Stomach (tissue), 9 donors: ENCODE results near the gene ADNP. TPM values are rescaled to one million over a fixed set of nuclear protein-coding genes. Genes with fewer than 3 reads are reported as not detected.

ENCODE experiments used
- DNase-seq, 2 donors: peaks; one replicate each; pipeline versions ENCODE4 v3.0.0 to v3.0.0-alpha.2; 2013 to 2019
- H3K27ac ChIP-seq, 5 donors: fragments of 200-600 bp in 4 of 5; sonication (generic) in 4 of 5; one replicate each; pipeline ENCODE4 v1.5.1; 2013 to 2019; ENCODE audit warnings: mild to moderate bottlenecking in 1 of 5, moderate library complexity in 1 of 5
- H3K27me3 ChIP-seq, 3 donors: fragments of 200-600 bp; sonication (generic); one replicate each; pipeline ENCODE4 v1.5.1; 2017 to 2019; ENCODE audit warnings: mixed run types in 1 of 3
- H3K36me3 ChIP-seq, 4 donors: fragments of 200-600 bp; sonication (generic); 1 replicate in 3 of 4; 2 replicates in 1 of 4; pipeline ENCODE4 v1.5.1; 2016 to 2019
- H3K4me1 ChIP-seq, 4 donors: fragments of 200-600 bp; sonication (generic); one replicate each; pipeline ENCODE4 v1.5.1; 2016 to 2019
- H3K4me3 ChIP-seq, 4 donors: fragments of 200-600 bp; sonication (generic) in 3 of 4; one replicate each; pipeline ENCODE4 v1.5.1; 2016 to 2019; ENCODE audit warnings: mild to moderate bottlenecking in 1 of 4
- H3K9me3 ChIP-seq, 4 donors: fragments of 200-600 bp; sonication (generic); one replicate each; pipeline ENCODE4 v1.5.1; 2016 to 2019
- CTCF ChIP-seq, 7 experiments: fragments of 450-650 bp in 4 of 7; fragments of 200-600 bp in 3 of 7; sonication (generic) in 3 of 7; IDR thresholded peaks; one replicate each; pipeline ENCODE4 v1.5.1; 2016 to 2019; ENCODE audit warnings: antibody characterized with exemption in 7 of 7, control low read depth in 2 of 7, mild to moderate bottlenecking in 1 of 7
- EP300 ChIP-seq: sonication (generic); formaldehyde crosslinking; IDR thresholded peaks from one replicate; pipeline ENCODE4 v1.6.1; 2017; ENCODE audit warnings: antibody characterized with exemption
- POLR2A ChIP-seq, 4 donors: fragments of 450-650 bp; IDR thresholded peaks; one replicate each; pipeline ENCODE4 v1.6.1; 2016; ENCODE audit warnings: antibody characterized with exemption in 4 of 4, control low read depth in 2 of 4, mild to moderate bottlenecking in 1 of 4, moderate library complexity in 1 of 4
- POLR2AphosphoS5 ChIP-seq, 3 donors: sonication (generic); formaldehyde crosslinking; IDR thresholded peaks; one replicate each; pipeline ENCODE4 v1.6.1; 2016; ENCODE audit warnings: antibody characterized with exemption in 3 of 3
- WGBS, 5 donors: extraction: QIAGEN DNeasy Blood & Tissue Kit in 3 of 5; methylation state at CpG; one replicate each; pipeline versions ENCODE4 v1.1.5 to v1.1.7; 2013 to 2018; 5-methylcytosine and 5-hydroxymethylcytosine counted together
- intact Hi-C: fragments of 100-400 bp; cut with DNase I; formaldehyde crosslinking; loops from one replicate; pipeline ENCODE4 v1.15.1; 2023; ENCODE audit warnings: low total_unique reads
- polyA plus RNA-seq, 3 donors: library from polyadenylated mRNA; stranded (reverse); fragments of 200-250 nt; gene quantifications; one replicate each; pipeline ENCODE4 v1.2.3, GENCODE V29; 2013
- total RNA-seq, 5 donors: library from RNA; depleted of rRNA; stranded (reverse); fragments of >200 nt; gene quantifications; one replicate each; pipeline versions ENCODE4 v1.1.0 to v1.2.3, GENCODE V29; 2014 to 2016
- donor health status: healthy with polysubstance abuse.
- donor health status: Bipolar disorder and iron deficiency.
- donor health status: healthy.

The ADNP gene
- total and polyA plus RNA-seq, 8 donors: 19.9 to 67.4 (median 48.5) TPM

GRCh38 chr20:50957798-50958614, 26.8 kb upstream of the ADNP start, which contains the start of gene DPM1:
Gene DPM1, minus strand, starts transcription at chr20:50958532. Its CDS starts 9 bp downstream, at chr20:50958523.
- peak; percentile 89 to 96 for DNase-seq
- peaks cover 35 to 72% (median 58%) of the 10 kb centered on the region in 4 donors for H3K4me1 ChIP-seq
- H3K27me3 ChIP-seq: no peaks in the 10 kb centered on the region
- peak within 1 kb of the TSS; percentile 86 to 94 (median 93) for H3K27ac ChIP-seq
- TF ChIP-seq CTCF (IDR thresholded peaks at IDR 0.05): no peak
- TF ChIP-seq POLR2AphosphoS5 (IDR thresholded peaks at IDR 0.05): peak; percentile 89 to 96 (median 95)
- TF ChIP-seq POLR2A (IDR thresholded peaks at IDR 0.05): peak in 2 of 4 donors; percentile 48 to 51
- TF ChIP-seq EP300: no peak
- 0 to 1% (median 1%) methylated on average over 42 to 52 of the region's 52 CpGs for WGBS, 5 donors
- H3K36me3 ChIP-seq: peaks cover 15 to 41% (median 31%) of the 10 kb centered on the region in 4 donors
- intact Hi-C loops: no loop called here
- H3K4me3 ChIP-seq: peak within 1 kb of the TSS; percentile 91 to 100 (median 94)
- H3K9me3 ChIP-seq: no peaks in the 10 kb centered on the region

GRCh38 chr20:50957276-50957675, 26.0 kb upstream of the ADNP start:
- WGBS, 5 donors: 10 to 17% (median 13%) methylated on average over 7 of the region's 7 CpGs
- Histone ChIP-seq H3K27ac (peak overlapping the region in 3 of 5 donors; percentile 90 to 94 (median 93)), H3K9me3 (no peaks in the 10 kb centered on the region), H3K4me1 (peaks cover 35 to 66% (median 53%) of the 10 kb centered on the region in 4 donors), H3K4me3 (peak overlapping the region; percentile 91 to 100 (median 94)), H3K36me3 (peaks cover 15 to 44% (median 34%) of the 10 kb centered on the region in 4 donors), H3K27me3 (no peaks in the 10 kb centered on the region)
- TF ChIP-seq POLR2AphosphoS5 (IDR thresholded peaks at IDR 0.05): no peak
- TF ChIP-seq CTCF (IDR thresholded peaks at IDR 0.05): no peak
- TF ChIP-seq POLR2A (IDR thresholded peaks at IDR 0.05): no peak
- no peak for TF ChIP-seq EP300
- DNase-seq: no peak
- intact Hi-C loops: no loop called here

GRCh38 chr20:50953821-50954220, 22.6 kb upstream of the ADNP start:
- no peak for DNase-seq
- intact Hi-C loops: no loop called here
- H3K36me3 ChIP-seq: peaks cover 28 to 63% (median 62%) of the 10 kb centered on the region in 4 donors
- peaks cover 23 to 38% (median 31%) of the 10 kb centered on the region in 4 donors for H3K4me1 ChIP-seq
- no peak overlapping the region for H3K4me3 ChIP-seq
- no peaks in the 10 kb centered on the region for H3K9me3 ChIP-seq
- TF ChIP-seq EP300: no peak
- H3K27me3 ChIP-seq: no peaks in the 10 kb centered on the region
- H3K27ac ChIP-seq: no peak overlapping the region

- Histone ChIP-seq H3K9me3 (no peaks in the 10 kb centered on the region), H3K36me3 (peaks cover 34 to 69% (median 68%) of the 10 kb centered on the region in 4 donors), H3K4me1 (peaks cover 23 to 38% (median 31%) of the 10 kb centered on the region in 4 donors), H3K27ac (no peak overlapping the region), H3K4me3 (no peak overlapping the region), H3K27me3 (no peaks in the 10 kb centered on the region)
- no peak for DNase-seq
- TF ChIP-seq EP300 (no peak), POLR2A (IDR thresholded peaks at IDR 0.05) (no peak), CTCF (IDR thresholded peaks at IDR 0.05) (no peak), POLR2AphosphoS5 (IDR thresholded peaks at IDR 0.05) (no peak)
- WGBS, 5 donors: 89 to 94% (median 91%) methylated on average over 2 of the region's 2 CpGs
- intact Hi-C loops: no loop called here
Measured at GRCh38 chr20:50953196-50953595, 22.0 kb upstream of the ADNP start.
